HepG2 (cell line): Measurements from ENCODE around the gene UNC5A. TPM values are rescaled to one million over a fixed set of nuclear protein-coding genes. Genes with fewer than 3 reads are reported as not detected.

Experiments
- CBX1 ChIP-seq: IDR thresholded peaks from one replicate; pipeline ENCODE4 v1.6.1; 2016; ENCODE audit warnings: antibody characterized with exemption, low read depth
- DRAP1 ChIP-seq: IDR thresholded peaks from 2 replicates; pipeline ENCODE4 v1.6.1; 2016; ENCODE audit warnings: missing genetic modification reagents, missing compliant biosample characterization
- FOSL1 ChIP-seq: sonication (generic); formaldehyde crosslinking; IDR thresholded peaks from 2 replicates; pipeline ENCODE4 v1.9.0; 2021; ENCODE audit warnings: missing genetic modification reagents, borderline replicate concordance
- FOSL2 ChIP-seq: sonication (generic); formaldehyde crosslinking; IDR thresholded peaks from 2 replicates; pipeline ENCODE4 v1.4.0; 2020; ENCODE audit warnings: missing genetic modification reagents
- HNRNPUL1 ChIP-seq: fragments of 200-400 bp; formaldehyde crosslinking; IDR thresholded peaks from 2 replicates; pipeline ENCODE4 v1.6.1; 2017; ENCODE audit warnings: low read depth, mild to moderate bottlenecking, low read length, moderate library complexity
- HOMEZ ChIP-seq: IDR thresholded peaks from 2 replicates; pipeline ENCODE4 v1.6.1; 2016; ENCODE audit warnings: low read depth
- KIAA2018 ChIP-seq: sonication (generic); formaldehyde crosslinking; IDR thresholded peaks from 2 replicates; pipeline ENCODE4 v1.5.0; 2020; ENCODE audit warnings: mild to moderate bottlenecking, missing genetic modification reagents, borderline replicate concordance
- LCORL ChIP-seq, 2 experiments: fragments of 450-650 bp in 1 of 2; sonication (generic) in 1 of 2; formaldehyde crosslinking in 1 of 2; IDR thresholded peaks; 2 replicates each; pipeline versions ENCODE4 v1.5.0 to v1.6.1; 2017 to 2020; ENCODE audit warnings: antibody characterized with exemption in 1 of 2, missing genetic modification reagents in 1 of 2
- MAX ChIP-seq: IDR thresholded peaks from 2 replicates; pipeline ENCODE4 v1.6.1; 2012; ENCODE audit warnings: inconsistent platforms
- SNRNP70 ChIP-seq: fragments of 200-400 bp; formaldehyde crosslinking; IDR thresholded peaks from 2 replicates; pipeline ENCODE4 v1.6.1; 2017; ENCODE audit warnings: mild to moderate bottlenecking, low read depth, low read length, moderate library complexity
- UBTF ChIP-seq: sonication (generic); formaldehyde crosslinking; IDR thresholded peaks from 2 replicates; pipeline ENCODE4 v1.4.0; 2020; ENCODE audit warnings: mild to moderate bottlenecking, missing genetic modification reagents
- ZNF337 ChIP-seq: sonication (generic); formaldehyde crosslinking; IDR thresholded peaks from 2 replicates; pipeline ENCODE4 v1.5.1; 2020; ENCODE audit warnings: missing genetic modification reagents, low read depth, mild to moderate bottlenecking, borderline replicate concordance
- ZSCAN21 ChIP-seq: sonication (generic); formaldehyde crosslinking; IDR thresholded peaks from 2 replicates; pipeline ENCODE4 v1.8.0; 2022; ENCODE audit warnings: mild to moderate bottlenecking, missing genetic modification reagents, moderate library complexity, borderline replicate concordance
- polyA plus RNA-seq, 8 experiments: library from polyadenylated mRNA; depleted of rRNA in 3 of 8; stranded (reverse) in 7 of 8; unstranded in 1 of 8; fragments of >200 nt; fragmentation: Illumina TruSeq in 4 of 8; extraction: Trizol in 4 of 8; gene quantifications; 2 replicates each; pipeline versions ENCODE4 v1.2.1 to v1.2.3, GENCODE V29; 2011 to 2016; ENCODE audit warnings: low read depth in 4 of 8, missing spikeins in 1 of 8, mixed read lengths in 1 of 8; ENCODE audit not compliant: insufficient read depth in 1 of 8
- total RNA-seq, 5 experiments: library from RNA; depleted of rRNA; stranded (reverse); fragments of >200 nt; fragmentation: Illumina TruSeq; extraction: Trizol; gene quantifications; 2 replicates each; pipeline ENCODE4 v1.2.3, GENCODE V29; 2016; ENCODE audit warnings: low read depth in 1 of 5

UNC5A gene
- total and polyA plus RNA-seq, 2 of the 13 experiments (the other 11 are each of a cell fraction or from before 2014, with no cell fraction given) = not detected

GRCh38 chr5:176902911-176903664 lies 92.7 kb downstream of the UNC5A start (continued):
- TF ChIP-seq KIAA2018 (CRISPR knock-in tag) = no peak
- TF ChIP-seq MAX = no peak
- no peak for TF ChIP-seq UBTF (CRISPR knock-in tag)
- no peak for TF ChIP-seq LCORL (IDR thresholded peaks at IDR 0.05)
- no peak for TF ChIP-seq LCORL (CRISPR knock-in tag; IDR thresholded peaks at IDR 0.05)
- no peak for TF ChIP-seq HOMEZ
- TF ChIP-seq FOSL2 (CRISPR knock-in tag) = peak; percentile 39
- TF ChIP-seq ZNF337 (CRISPR knock-in tag) = no peak
- TF ChIP-seq CBX1 = no peak
- no peak for TF ChIP-seq ZSCAN21 (CRISPR knock-in tag)
- peak; percentile 78 for TF ChIP-seq HNRNPUL1
- no peak for TF ChIP-seq FOSL1 (CRISPR knock-in tag)
- no peak for TF ChIP-seq SNRNP70
- TF ChIP-seq DRAP1 (CRISPR knock-in tag) = no peak
